GM18507 (cell line): ENCODE results near the gene FSCN2.

Experiments used
- DNase-seq: peaks from one replicate; pipeline ENCODE4 v3.0.0; 2011; ENCODE audit warnings: low read depth; ENCODE audit not compliant: insufficient read length; ENCODE audit errors: extremely low spot score
- FAIRE-seq: peaks from 2 replicates; lab custom pipeline; 2011; peaks lifted over from hg19 to GRCh38; lab: Jason Lieb, UNC

The FSCN2 gene, protein sequence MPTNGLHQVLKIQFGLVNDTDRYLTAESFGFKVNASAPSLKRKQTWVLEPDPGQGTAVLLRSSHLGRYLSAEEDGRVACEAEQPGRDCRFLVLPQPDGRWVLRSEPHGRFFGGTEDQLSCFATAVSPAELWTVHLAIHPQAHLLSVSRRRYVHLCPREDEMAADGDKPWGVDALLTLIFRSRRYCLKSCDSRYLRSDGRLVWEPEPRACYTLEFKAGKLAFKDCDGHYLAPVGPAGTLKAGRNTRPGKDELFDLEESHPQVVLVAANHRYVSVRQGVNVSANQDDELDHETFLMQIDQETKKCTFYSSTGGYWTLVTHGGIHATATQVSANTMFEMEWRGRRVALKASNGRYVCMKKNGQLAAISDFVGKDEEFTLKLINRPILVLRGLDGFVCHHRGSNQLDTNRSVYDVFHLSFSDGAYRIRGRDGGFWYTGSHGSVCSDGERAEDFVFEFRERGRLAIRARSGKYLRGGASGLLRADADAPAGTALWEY

DNA sequence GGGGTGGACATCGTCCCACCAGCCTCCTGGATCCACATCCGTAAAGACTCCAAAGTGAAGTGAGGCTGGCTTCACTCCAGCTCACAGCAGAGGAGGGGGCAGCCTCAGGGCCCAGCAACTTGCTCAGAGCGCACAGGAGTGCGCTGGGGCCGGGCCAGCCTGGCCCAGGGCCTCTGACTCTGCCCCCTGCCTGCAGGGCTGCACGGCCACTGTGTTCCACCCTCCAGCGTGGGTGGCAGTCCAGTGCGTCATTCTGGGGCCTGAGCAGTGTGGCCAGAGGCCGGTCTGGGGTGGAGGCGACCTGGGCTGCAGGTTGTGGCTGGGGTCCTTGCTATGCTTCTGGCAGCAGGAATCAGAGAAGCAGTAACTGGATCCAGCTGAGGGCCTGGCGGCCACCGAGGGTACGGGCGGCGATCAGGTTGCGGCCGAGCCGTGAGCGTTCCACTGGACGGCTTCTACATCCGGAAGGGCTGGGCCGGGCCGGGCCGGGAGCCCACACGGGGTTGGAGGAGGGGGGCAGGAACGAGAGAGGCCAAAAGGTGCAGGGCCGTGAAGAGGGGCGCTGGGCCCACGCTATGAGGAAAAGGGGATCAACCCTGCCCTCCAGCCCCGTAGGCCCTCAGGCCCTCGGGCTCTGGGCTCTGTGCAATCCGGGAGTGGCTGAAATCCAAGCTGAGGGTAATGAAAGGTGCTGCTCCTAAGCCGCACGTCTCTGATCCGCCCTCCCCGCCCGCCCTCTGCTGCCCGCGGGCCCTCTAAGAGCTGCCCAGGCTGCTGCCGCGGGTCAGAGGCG, at the start of gene FSCN2:
Gene FSCN2 (plus strand): TSS at position 787 of the 793 bp plus-strand sequence. CDS start 155 bp downstream, outside the sequence.
- no peak for DNase-seq
- no peak for FAIRE-seq

DNA sequence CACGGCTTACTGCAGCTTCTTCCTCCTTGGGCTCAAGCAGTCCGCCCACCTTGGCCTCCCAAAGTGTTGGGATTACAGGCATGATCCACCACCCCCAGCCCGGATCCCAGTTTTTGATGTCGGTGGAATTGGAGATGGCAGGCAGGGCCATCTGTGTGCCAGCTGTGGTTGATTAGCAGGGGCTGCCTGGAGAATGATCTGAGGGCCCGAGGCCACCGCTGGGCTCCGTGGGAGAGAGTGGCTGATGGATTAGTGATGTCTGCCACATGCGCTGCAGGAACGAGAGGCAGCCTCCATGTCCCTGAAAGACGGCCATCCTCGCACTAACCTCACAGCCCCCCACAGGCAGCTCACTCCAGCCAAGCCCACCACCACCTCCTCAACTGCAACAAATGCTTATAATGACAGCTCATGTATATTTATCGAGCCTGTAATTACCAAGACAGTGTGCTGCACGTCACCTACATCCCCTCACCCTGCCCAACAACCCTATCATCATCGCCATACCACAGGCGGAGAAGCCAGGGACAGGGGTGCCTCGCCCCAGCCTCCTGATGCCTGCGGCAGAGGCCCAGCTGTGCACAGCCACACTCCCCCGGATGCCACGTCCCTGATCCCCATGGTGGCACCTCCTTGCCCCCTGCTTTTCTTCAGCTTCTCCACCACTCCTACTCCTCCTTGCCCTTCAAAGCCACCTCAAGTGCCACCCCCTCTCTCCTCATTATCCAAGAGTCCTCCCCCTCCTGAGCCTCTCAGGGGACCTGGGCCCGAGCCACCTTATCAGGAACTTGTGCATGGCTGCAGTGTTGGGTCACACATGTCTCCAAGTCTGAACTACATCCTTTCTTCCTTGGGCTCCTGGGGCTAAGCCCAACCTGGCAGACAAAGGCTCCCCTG, 48.8 kb upstream of the FSCN2 start:
- DNase-seq (no peak), FAIRE-seq (no peak)

DNA sequence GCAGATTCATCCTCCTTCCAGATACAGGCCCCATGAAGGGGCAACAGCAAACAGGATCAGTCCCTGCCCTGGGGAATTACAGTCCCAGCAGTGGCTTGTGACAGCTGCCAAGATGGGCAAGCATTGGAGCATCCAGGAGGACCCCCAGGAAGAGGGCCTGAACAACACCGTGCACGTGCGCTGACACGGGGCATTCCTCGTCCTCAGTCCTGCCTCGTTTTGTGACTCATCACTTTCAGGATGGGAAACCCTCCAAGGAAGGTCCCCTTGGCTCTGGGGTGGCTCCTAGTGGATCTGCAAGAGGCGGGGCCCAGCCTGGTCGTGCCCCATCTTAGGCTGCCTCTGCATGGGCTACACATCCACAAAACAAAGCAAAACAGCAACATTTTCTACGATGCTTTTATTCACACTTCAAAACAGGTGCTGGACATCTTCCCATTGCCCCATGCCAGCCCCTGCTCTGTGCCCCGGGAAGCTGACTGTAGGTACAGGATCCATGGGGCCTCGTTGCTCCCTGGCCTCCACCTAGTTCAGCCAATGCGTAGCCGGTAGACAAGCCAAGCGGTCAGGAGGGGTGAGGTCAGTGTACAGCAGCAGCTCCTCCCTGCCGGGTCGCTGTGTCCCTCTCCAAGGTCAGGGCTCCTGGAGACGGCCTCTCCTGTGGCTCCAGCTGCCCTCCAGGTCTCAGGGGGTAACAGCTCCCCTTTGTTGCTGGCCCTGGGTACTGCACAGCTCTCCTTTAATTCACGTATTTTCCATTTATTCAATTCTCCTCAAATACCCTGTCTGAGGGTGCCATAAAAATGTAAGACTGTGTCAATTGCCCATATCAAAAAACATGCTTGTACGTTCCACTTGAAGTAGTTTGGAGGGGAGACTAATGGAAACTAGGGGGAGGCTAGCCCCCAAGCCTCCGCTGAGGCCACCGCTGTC, 47.8 kb upstream of the FSCN2 start:
- FAIRE-seq, result no peak

DNA sequence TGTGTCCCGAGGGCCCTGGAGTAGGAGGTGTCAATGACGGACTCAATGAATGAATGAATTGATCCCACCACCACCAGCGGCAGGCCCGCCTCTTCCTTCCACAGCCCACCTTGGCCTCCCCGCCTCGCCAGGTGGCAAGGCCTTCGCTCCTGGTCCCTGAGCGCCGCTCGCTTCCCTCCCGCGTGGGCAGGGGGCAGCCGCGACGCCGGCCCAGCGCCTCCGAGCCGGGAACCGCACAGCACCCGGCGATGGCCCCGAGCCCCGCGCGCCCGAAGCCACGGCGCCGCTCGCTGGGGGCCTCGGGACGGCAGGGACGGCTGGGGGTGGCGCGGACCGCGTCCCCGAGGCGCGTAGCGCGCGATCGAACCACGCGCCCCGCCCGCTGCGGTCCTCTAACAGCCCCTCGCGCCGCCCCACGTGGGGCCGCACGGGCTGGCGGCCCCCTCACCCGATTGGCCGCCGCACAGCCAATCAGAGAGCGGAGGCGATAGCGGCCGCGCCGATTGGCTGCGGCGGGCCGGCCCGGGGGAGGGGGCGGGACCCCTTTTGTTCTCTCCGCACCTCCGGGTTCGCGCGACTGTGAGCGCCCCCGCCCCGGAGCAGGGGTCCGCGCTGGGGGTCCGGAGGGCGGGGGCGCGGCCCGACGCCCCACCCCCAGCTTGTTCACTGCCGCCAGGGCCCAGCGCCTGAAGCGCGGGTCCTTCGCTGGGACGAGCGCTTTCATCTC, 46.9 kb upstream of the FSCN2 start:
- FAIRE-seq (no peak), DNase-seq (no peak)

More for the DNA sequence above, 47.8 kb upstream of the FSCN2 start:
- no peak for DNase-seq

DNA sequence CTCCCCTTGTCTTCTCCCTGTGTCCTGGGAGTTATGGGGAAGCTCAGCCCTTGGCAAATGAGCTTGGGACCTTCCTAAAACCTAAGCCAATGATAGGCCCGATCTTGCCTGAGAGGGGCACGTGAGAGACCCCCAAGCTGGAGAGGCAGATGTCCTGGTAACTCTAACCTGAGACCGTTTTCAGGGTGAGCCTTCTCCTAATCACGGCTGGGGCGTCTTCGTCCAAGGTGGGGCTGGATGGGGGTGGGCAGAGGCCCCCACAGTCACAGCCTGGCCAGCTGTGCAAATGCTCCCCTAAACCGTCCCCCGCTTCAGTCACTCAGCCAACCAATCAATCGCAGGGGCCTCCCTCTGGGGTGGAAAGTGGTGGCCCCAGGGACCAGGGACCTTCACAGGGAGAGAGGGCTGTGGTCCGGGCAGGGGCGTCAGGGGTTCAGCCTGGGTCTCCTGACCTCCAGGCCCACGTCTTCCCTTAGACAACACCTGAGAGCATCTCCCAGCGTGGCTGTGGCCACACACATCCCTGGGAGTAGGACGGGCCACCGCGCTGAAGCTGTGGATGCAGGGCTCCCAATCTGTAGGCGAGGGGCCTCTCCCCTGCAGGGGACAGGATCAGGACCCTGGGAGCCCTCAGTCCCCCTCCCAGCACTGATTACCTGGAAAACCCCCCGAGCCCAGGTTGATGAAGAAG, 46.2 kb upstream of the FSCN2 start:
- FAIRE-seq, result no peak
- no peak for DNase-seq

DNA sequence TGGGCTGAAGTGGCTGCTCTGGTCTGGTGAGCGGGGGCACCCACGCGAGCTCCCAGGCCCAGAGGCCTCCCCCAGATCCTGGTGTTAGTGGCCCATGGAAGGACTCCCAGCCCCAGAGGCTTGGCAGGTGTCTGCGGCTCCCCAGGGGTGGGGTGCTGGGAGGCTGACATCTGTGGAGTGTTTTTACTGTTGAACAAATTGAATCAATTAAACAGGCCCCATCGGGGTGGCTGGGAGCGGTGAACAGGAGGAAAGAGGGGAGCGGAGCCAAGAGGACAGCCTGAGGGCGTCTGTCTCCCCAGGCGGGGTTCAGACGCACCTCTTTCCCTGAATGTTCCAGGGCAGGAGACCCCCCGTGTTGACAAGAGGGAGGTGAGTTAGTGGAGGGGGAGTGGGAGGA, 45.5 kb upstream of the FSCN2 start:
- FAIRE-seq, result no peak
- DNase-seq, result no peak

DNA sequence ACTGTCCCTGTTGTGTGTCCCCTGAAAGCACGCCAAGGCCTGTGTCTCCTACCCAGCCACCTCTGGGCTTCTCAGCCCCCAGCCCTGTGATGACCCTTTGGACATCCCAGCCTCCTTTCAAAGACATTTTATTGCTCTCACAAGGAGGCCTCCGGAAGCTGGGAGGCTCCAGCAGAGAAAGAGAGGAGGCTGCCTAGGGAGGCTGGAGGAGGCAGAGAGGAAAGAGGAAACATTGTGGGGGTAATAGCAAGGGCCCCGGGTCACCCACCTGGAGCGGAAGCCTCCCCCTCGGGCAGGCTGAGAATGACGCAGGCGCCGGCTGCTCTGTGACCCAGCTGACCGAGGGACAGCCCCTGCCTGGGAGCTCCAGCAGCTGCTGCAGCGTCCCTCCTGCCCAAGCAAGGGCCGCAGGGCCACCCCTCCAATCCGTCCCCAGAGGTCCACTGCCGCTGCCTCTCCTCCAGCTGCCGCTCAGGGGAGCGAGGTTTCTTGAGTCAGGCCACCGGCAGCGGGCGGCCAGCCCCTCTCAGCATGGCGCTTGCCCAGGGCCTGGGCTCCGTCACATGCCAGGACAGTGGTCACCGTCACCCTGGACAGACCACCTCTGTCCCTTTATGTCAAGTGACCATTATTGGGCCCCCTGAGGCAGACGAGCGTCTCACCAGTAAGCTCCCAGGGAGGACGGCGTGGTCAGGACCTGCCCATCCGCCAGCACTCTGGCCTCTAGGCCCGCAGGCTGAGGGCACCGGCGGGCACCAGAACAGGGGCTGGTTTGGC, 44.9 kb upstream of the FSCN2 start:
- no peak for DNase-seq
- FAIRE-seq, result no peak

DNA sequence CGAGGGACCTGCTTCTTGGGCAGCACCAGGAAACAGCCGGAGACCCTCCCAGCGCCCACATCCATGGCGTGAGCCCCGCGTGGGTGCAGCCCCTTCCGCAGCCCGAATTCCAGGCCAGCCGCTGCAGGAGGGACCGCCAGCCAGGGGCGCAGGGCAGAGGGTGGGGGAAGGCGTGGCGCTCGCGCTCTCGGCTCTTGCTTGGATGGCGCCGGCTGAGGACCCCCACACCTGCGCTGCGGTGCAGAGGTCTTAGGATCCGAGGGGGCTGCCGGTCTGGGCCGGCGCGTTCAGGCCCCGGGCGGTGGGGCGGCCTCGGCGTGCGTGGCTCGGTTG, 44.3 kb upstream of the FSCN2 start:
- FAIRE-seq (no peak), DNase-seq (no peak)

DNA sequence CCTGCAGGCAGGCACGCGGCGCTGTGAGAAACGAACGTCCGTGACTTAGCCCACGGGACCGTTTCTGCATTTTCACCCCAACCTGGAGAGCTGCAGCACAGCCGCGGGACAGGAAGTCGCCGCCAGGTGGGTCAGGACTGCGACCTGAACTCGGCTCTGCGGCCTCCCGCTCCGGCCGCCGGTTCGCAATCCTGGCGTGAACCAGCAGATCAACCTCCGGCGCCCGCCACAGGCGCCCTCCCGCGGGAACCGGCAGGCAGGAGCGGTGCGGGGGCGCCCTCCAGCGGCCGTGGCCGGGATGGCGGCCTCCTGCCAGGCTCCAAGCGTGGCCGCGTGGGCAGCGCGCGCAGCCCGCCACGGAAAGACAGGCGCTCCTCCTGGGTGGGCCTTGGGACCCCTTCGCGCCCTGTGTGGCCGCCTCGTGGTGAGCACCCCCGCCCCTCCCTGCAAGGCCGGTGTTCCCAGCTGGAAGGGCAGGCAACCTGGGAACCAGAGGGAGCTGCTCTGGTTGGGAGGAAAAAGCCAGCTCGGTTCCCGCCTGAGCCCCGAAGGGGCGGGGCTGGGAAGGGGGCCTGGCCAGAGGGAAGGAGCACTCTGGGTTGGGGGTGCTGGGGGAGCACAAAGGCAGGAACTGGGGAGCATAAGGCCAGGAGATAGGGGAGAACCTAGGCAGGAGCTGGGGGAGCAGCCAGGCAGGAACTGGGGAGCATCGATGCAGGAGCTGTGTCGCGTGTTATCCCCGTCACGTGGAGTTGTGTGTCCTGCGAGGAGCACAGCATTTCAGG, 43.8 kb upstream of the FSCN2 start:
- DNase-seq (peak; percentile 82), FAIRE-seq (peak; percentile 64)

DNA sequence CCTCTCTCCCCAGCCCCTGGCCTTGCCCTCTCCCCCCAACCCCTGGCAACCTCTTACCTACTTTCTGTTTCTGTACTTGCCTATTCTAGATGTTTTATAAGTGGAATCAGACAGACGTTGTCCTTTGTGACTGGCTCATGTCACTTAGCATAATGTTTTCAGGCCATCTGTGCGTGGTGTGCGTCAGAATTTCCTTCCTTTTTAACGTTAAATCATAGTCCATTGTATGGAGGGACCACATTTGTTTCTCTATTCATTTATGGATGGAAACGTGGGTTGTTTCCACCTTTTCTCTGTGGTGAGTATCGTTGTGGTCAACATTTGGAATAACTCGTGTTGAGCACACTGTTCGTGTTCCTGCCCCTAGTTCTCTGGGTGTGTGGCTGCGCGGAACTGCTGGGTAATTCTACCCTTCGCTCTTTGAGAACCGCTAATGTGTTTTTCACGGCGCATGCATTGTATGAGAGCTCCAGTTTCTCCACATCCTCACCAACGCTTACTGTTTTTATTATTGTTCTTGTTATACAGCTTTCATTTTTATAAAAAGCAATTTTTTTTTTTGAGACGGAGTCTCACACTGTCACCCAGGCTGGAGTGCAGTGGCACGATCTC, 41.9 kb upstream of the FSCN2 start:
- no peak for FAIRE-seq
- no peak for DNase-seq

DNA sequence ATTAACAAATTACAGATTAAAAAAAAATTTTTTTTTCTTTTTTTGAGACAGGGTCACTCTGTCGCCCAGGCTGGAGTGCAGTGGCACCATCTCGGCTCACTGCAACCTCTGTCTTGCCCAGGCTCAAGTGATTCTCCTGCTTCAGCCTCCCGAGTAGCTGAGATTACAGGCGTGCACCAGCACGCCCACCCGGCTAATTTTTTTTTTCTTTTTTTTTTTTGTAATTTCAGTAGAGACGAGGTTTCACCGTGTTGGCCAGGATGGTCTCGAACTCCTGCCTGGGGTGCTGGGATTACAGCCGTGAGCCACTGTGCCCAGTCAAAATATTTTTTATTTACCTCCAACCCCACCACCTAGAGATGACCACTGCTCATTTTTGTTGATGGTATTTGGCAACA, 41.1 kb upstream of the FSCN2 start:
- DNase-seq, result no peak
- no peak for FAIRE-seq

DNA sequence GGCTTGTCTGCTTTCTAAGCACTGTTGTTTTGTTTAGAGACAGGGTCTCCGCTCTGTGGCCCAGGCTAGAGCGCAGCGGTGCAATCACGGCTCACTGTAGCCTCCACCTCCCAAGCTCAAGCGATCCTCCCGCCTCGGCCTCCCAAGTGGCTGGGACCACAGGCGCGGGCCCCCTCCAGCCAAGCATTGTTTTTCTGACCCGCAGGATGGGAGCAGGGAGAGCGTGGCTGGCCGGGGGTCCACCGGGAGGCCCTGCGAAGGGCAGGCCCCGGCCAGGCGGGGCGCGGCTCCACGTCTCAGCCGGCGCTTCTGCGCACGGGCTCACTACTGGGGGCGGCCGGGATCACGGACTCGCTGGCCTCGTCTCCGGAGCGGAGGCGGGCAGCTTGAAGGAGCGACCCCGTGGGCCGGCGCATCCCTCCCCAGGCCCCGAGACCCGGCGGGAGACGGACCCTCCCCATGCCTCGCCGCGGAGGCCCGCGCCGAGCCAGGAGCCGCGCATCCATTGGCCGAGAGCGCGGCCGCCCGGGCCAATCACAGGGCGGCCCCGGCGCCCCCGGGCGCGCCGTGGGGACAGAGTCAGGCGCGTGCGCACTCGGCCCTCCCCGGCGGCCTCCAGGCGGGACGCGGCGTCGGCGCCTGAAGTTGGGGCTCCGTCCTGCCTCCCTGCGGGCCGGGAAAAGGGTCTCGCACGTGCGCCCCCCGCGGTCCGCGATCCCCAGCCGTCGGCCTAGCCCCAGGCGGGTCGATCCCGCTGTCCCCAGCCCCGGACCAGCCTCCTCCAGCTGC, 40.5 kb upstream of the FSCN2 start:
- peak; percentile 91 for DNase-seq
- peak; percentile 68 for FAIRE-seq

DNA sequence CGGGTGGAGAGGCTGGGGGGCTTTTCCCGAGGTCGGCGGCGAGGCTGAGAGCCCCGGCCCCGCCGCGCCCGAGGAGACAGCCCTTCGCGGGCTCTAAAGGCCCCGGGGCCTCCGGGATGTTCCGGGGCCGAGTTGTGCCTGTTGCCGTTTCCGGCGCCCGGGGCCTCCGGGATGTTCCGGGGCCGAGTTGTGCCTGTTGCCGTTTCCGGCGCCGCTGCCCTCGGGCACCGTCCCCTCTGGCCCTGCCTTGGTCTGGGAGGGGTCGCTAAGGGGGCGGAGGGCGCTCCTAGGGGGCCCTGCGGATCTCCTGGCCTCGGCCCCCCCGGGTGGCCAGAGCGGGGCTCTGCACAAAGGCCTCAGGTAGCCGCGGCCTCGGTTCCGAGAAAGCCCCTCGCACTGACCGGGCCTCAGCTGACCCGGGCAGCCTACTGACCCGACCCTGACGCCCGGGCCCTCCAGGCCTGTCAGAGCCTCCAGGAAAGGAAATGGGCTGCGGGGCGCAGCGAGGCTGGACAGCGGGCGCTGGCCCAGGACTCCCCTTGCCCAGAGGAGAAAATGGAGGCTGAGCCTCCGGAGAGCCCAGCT, 39.8 kb upstream of the FSCN2 start:
- no peak for FAIRE-seq
- DNase-seq, result no peak
